ENCODE measurements around the gene SCAMP2.

DNA sequence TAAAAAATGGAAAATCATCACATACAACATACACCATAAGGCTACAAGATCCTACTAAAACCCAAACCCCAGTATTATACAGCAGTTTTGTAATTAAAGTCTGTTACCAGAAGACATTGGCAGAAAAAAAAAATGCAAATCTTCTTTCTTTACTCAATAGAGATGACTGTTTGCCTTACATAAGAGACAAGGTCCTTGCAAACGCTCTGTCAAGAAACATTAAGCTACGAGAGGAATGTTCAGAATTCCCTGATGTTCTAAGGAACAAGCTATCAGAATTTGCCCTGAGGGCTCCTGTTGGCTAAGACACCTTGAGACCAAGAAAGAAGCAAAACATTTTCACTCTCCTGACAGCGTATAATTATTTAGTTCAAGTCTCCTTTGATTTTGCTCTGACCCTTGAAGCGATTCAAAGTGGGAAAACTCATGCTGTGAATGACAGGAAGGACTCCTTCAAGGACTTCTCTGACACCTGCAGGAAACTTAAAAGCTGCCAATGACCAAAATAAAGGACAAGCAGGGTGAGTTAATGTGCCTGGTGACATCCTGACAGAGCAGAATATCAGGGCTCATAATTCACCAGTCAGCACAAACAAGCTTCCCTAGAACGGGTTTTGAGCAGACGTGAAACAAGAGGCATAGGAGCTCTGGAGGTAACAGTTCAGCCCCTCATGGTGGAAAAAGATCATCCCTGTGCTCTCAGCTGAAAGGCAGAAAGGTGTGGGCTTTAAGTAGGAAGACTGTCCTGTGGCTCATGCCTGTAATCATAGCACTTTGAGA, 2.5 kb downstream of the SCAMP2 start:
- TF ChIP-seq POLR2AphosphoS5 (IDR thresholded peaks at IDR 0.05; ENCODE audit: borderline replicate concordance, low read depth, low read length) (0 out of 2 replicates have a peak, but pooled peaks have one; percentile 27), EZH2 (IDR thresholded peaks at IDR 0.05) (no peak), FOXP2 (optimal IDR thresholded peaks at IDR 0.05; ENCODE audit: control extremely low read depth, extremely low read length, insufficient read depth) (no peak)

Measured in SK-N-MC (cell line).